ENCODE results near the gene OR10A7.

- TF ChIP-seq CTCF (IDR thresholded peaks at IDR 0.05; ENCODE audit: low read depth, low read length) = no peak
- TF ChIP-seq EZH2phosphoT487 (IDR thresholded peaks at IDR 0.05; ENCODE audit: low read depth) = no peak
Observed at GRCh38 chr12:55188573-55188972, 32.3 kb upstream of the OR10A7 start.

Data from OCI-LY3 (cell line).